Measurements from ENCODE around the gene CDKL5. TPM values are rescaled to one million over a fixed set of nuclear protein-coding genes. Genes with fewer than 3 reads are reported as not detected.

Gene CDKL5
- total and polyA plus RNA-seq, 2 experiments from 2014 or later, result 7.5 to 13.7 TPM

DNA sequence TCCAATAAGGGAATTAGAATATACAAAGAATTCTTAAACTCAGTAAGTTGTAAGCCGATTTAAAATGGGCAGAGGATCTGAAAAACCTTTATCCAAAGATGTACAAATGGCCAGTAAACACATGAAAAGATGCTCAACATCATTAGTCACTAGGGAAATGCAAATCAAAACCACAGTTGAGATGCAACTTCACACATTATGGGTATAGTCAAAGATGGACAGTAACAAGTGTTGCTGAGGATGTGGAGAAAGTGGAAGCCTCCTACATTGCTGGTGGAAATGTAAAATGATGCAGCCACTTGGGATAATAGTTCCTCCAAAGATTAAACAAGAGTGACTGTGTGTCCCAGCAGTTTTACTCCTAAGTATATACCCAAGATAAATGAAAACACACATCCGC lies 213.9 kb downstream of the CDKL5 start:
- H3K9me2 ChIP-seq (ENCODE audit: insufficient read depth), result no peaks in the 10 kb centered on the region
- H2AFZ ChIP-seq, result no peak overlapping the region
- no peak overlapping the region for H3K4me3 ChIP-seq
- Mint-ChIP-seq H3K27me3 (ENCODE audit: insufficient read depth, low read depth, poor library complexity) (peaks cover 4% of the 10 kb centered on the region), H3K4me3 (no peak overlapping the region), H3K36me3 (ENCODE audit: low read depth) (peaks cover 9% of the 10 kb centered on the region), H3K9me3 (peaks cover 3% of the 10 kb centered on the region; the same call in 1 of the 3 replicates), H3K4me1 (peaks cover 7% of the 10 kb centered on the region; the same call in 2 of the 3 replicates), H3K27ac (no peak overlapping the region)
- no peaks in the 10 kb centered on the region for H3K36me3 ChIP-seq (ENCODE audit: insufficient read depth)
- DNase-seq (ENCODE audit: low spot score), result no peak
- H3K4me1 ChIP-seq (ENCODE audit: insufficient read depth), result no peaks in the 10 kb centered on the region
- H4K20me1 ChIP-seq (replicated peaks; ENCODE audit: insufficient read depth), result no peaks in the 10 kb centered on the region
- no peaks in the 10 kb centered on the region for H3K79me2 ChIP-seq (replicated peaks; ENCODE audit: insufficient read depth)
- no peak for TF ChIP-seq EZH2 (IDR thresholded peaks at IDR 0.05; ENCODE audit: low read depth, unreplicated experiment)
- no peak for TF ChIP-seq POLR2AphosphoS5 (IDR thresholded peaks at IDR 0.05; ENCODE audit: low read depth)
- TF ChIP-seq CREB1 (CRISPR knock-in tag; IDR thresholded peaks at IDR 0.05; ENCODE audit: low read depth), result no peak
- TF ChIP-seq STAT1 (IDR thresholded peaks at IDR 0.05; ENCODE audit: unreplicated experiment), result no peak
- TF ChIP-seq, protein P1, sequence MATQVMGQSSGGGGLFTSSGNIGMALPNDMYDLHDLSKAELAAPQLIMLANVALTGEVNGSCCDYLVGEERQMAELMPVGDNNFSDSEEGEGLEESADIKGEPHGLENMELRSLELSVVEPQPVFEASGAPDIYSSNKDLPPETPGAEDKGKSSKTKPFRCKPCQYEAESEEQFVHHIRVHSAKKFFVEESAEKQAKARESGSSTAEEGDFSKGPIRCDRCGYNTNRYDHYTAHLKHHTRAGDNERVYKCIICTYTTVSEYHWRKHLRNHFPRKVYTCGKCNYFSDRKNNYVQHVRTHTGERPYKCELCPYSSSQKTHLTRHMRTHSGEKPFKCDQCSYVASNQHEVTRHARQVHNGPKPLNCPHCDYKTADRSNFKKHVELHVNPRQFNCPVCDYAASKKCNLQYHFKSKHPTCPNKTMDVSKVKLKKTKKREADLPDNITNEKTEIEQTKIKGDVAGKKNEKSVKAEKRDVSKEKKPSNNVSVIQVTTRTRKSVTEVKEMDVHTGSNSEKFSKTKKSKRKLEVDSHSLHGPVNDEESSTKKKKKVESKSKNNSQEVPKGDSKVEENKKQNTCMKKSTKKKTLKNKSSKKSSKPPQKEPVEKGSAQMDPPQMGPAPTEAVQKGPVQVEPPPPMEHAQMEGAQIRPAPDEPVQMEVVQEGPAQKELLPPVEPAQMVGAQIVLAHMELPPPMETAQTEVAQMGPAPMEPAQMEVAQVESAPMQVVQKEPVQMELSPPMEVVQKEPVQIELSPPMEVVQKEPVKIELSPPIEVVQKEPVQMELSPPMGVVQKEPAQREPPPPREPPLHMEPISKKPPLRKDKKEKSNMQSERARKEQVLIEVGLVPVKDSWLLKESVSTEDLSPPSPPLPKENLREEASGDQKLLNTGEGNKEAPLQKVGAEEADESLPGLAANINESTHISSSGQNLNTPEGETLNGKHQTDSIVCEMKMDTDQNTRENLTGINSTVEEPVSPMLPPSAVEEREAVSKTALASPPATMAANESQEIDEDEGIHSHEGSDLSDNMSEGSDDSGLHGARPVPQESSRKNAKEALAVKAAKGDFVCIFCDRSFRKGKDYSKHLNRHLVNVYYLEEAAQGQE (IDR thresholded peaks at IDR 0.05; ENCODE audit: unreplicated experiment), result no peak
- TF ChIP-seq ZNF462 (CRISPR knock-in tag; IDR thresholded peaks at IDR 0.05), result no peak
- TF ChIP-seq JUNB (IDR thresholded peaks at IDR 0.05; ENCODE audit: unreplicated experiment), result no peak
- TF ChIP-seq, protein P2, sequence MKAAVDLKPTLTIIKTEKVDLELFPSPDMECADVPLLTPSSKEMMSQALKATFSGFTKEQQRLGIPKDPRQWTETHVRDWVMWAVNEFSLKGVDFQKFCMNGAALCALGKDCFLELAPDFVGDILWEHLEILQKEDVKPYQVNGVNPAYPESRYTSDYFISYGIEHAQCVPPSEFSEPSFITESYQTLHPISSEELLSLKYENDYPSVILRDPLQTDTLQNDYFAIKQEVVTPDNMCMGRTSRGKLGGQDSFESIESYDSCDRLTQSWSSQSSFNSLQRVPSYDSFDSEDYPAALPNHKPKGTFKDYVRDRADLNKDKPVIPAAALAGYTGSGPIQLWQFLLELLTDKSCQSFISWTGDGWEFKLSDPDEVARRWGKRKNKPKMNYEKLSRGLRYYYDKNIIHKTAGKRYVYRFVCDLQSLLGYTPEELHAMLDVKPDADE (IDR thresholded peaks at IDR 0.05), result no peak
- no peak for TF ChIP-seq NANOG (IDR thresholded peaks at IDR 0.05; ENCODE audit: borderline replicate concordance)
- H3K27me3 ChIP-seq (ENCODE audit: insufficient read depth), result no peaks in the 10 kb centered on the region
- H3F3A ChIP-seq (replicated peaks; ENCODE audit: low read depth), result no peaks in the 10 kb centered on the region
- ATAC-seq, result no peak
- H3K27ac ChIP-seq (ENCODE audit: low read depth), result no peak overlapping the region
- no peak overlapping the region for H3K4me2 ChIP-seq

Measured in GM23338 (cell line).